GM23338 (cell line): ENCODE measurements around the gene ZNF234. TPM values are rescaled to one million over a fixed set of nuclear protein-coding genes. Genes with fewer than 3 reads are reported as not detected.
A peak's percentile ranks its signal among the peaks of the same experiment; 100 is the strongest.

Experiments
- ATAC-seq: fragments of 200-7000 bp; cut with Tn5 transposase; 3 replicates; pipeline ENCODE4 v1.9.1; 2020
- DNase-seq: peaks from one replicate; pipeline ENCODE4 v3.0.0-alpha.2; 2015; ENCODE audit warnings: low spot score
- H2AFZ ChIP-seq: fragments of 200-600 bp; sonication (generic); 2 replicates; pipeline ENCODE4 v1.8.0; 2016; ENCODE audit warnings: antibody characterized with exemption, mild to moderate bottlenecking, moderate library complexity
- H3F3A ChIP-seq: fragments of 200-600 bp; sonication (generic); replicated peaks from 2 replicates; pipeline ENCODE4 v1.8.0; 2017; ENCODE audit warnings: antibody characterized with exemption, mixed run types, low read depth
- H3K27ac ChIP-seq: fragments of 200-600 bp; sonication (generic); 2 replicates; pipeline ENCODE4 v1.6.1; 2016; ENCODE audit warnings: low read depth
- H3K27me3 ChIP-seq: fragments of 200-600 bp; sonication (generic); 2 replicates; pipeline ENCODE4 v1.8.0; 2016; ENCODE audit warnings: mild to moderate bottlenecking, mixed run types, moderate library complexity; ENCODE audit not compliant: insufficient read depth
- H3K36me3 ChIP-seq: fragments of 200-600 bp; sonication (generic); 2 replicates; pipeline ENCODE4 v1.8.0; 2016; ENCODE audit warnings: mild to moderate bottlenecking; ENCODE audit not compliant: insufficient read depth
- H3K4me1 ChIP-seq: fragments of 200-600 bp; sonication (generic); 2 replicates; pipeline ENCODE4 v1.8.0; 2016; ENCODE audit warnings: mild to moderate bottlenecking, moderate library complexity; ENCODE audit not compliant: insufficient read depth
- H3K4me2 ChIP-seq: fragments of 200-600 bp; sonication (generic); 2 replicates; pipeline ENCODE4 v1.7.1; 2017; ENCODE audit warnings: mixed run types
- H3K4me3 ChIP-seq: fragments of 200-600 bp; sonication (generic); 2 replicates; pipeline ENCODE4 v1.6.1; 2016; ENCODE audit warnings: mixed run types
- H3K79me2 ChIP-seq: fragments of 200-600 bp; sonication (generic); replicated peaks from 2 replicates; pipeline ENCODE4 v1.8.0; 2017; ENCODE audit warnings: mild to moderate bottlenecking; ENCODE audit not compliant: insufficient read depth
- H3K9me2 ChIP-seq: fragments of 200-600 bp; sonication (generic); 2 replicates; pipeline ENCODE4 v1.8.0; 2017; ENCODE audit not compliant: insufficient read depth
- H4K20me1 ChIP-seq: fragments of 200-600 bp; sonication (generic); replicated peaks from 2 replicates; pipeline ENCODE4 v1.8.0; 2017; ENCODE audit warnings: mild to moderate bottlenecking; ENCODE audit not compliant: insufficient read depth
- H3K27ac Mint-ChIP-seq: 2 replicates; pipeline ENCODE4 v1.8.0; 2020; ENCODE audit warnings: inconsistent platforms, mild to moderate bottlenecking, moderate library complexity, mixed read lengths
- H3K27me3 Mint-ChIP-seq: 3 replicates; pipeline ENCODE4 v1.8.0; 2022; ENCODE audit warnings: low read depth, mild to moderate bottlenecking, moderate library complexity, mixed read lengths, inconsistent platforms; ENCODE audit not compliant: insufficient read depth, poor library complexity
- H3K36me3 Mint-ChIP-seq: 3 replicates; pipeline ENCODE4 v1.8.0; 2021; ENCODE audit warnings: low read depth, mild to moderate bottlenecking, inconsistent platforms, moderate library complexity, mixed read lengths
- H3K4me1 Mint-ChIP-seq: 3 replicates; pipeline ENCODE4 v1.8.0; 2020; ENCODE audit warnings: mild to moderate bottlenecking, inconsistent platforms, mixed read lengths
- H3K4me3 Mint-ChIP-seq: 3 replicates; pipeline ENCODE4 v1.8.0; 2021; ENCODE audit warnings: moderate library complexity, mild to moderate bottlenecking, inconsistent platforms, mixed read lengths
- H3K9me3 Mint-ChIP-seq: 3 replicates; pipeline ENCODE4 v1.8.0; 2020; ENCODE audit warnings: moderate library complexity, mild to moderate bottlenecking, inconsistent platforms, mixed read lengths
- CREB1 ChIP-seq: fragments of 250-450 bp; sonication (Bioruptor Pico); IDR thresholded peaks from 2 replicates; pipeline ENCODE4 v1.5.0; 2020; ENCODE audit warnings: low read depth, mild to moderate bottlenecking, moderate library complexity
- EZH2 ChIP-seq: fragments of 200-600 bp; sonication (generic); IDR thresholded peaks from one replicate; pipeline ENCODE4 v1.8.0; 2017; ENCODE audit warnings: antibody characterized with exemption, mild to moderate bottlenecking, low read depth; ENCODE audit not compliant: unreplicated experiment
- JUNB ChIP-seq: IDR thresholded peaks from one replicate; pipeline ENCODE4 v1.6.1; 2016; ENCODE audit warnings: antibody characterized with exemption; ENCODE audit not compliant: unreplicated experiment
- NANOG ChIP-seq: IDR thresholded peaks from 2 replicates; pipeline ENCODE4 v1.6.1; 2016; ENCODE audit warnings: antibody characterized with exemption, borderline replicate concordance
- POLR2AphosphoS5 ChIP-seq: IDR thresholded peaks from 2 replicates; pipeline ENCODE4 v1.6.1; 2016; ENCODE audit warnings: antibody characterized with exemption, low read depth
- ZNF331 ChIP-seq: fragments of 250-450 bp; sonication (Bioruptor Pico); IDR thresholded peaks from 2 replicates; pipeline ENCODE4 v1.5.0; 2020; ENCODE audit warnings: low read depth, mild to moderate bottlenecking, moderate library complexity
- polyA plus RNA-seq: library from polyadenylated mRNA; unstranded; fragments of >200 nt; fragmentation: Nextera tagmentation; extraction: Ambion mirVana; gene quantifications from 2 replicates; pipeline ENCODE4 v1.2.1, GENCODE V29; 2016
- total RNA-seq: library from RNA; depleted of rRNA; stranded (reverse); fragments of >200 nt; shearing (Covaris generic); gene quantifications from 2 replicates; pipeline ENCODE4 v1.2.3, GENCODE V29; 2014
- TF ChIP-seq, protein P1 (sequence below): IDR thresholded peaks from one replicate; pipeline ENCODE4 v1.6.1; 2018; ENCODE audit warnings: antibody characterized with exemption; ENCODE audit not compliant: unreplicated experiment
- TF ChIP-seq, protein P2 (sequence below), 2 experiments: fragments of 200-600 bp in 1 of 2; sonication (generic) in 1 of 2; conservative IDR thresholded peaks; 2 replicates each; pipeline versions ENCODE4 v1.5.1 to v1.6.1; 2016 to 2017; ENCODE audit warnings: antibody characterized with exemption in 2 of 2, low read depth in 2 of 2, mild to moderate bottlenecking in 2 of 2, moderate library complexity in 1 of 2
- TF ChIP-seq, protein P3 (sequence below): IDR thresholded peaks from 2 replicates; pipeline ENCODE4 v1.6.1; 2016; ENCODE audit warnings: antibody characterized with exemption

The ZNF234 gene
- total and polyA plus RNA-seq, 2 experiments from 2014 or later = 3.7 to 8.3 TPM

DNA sequence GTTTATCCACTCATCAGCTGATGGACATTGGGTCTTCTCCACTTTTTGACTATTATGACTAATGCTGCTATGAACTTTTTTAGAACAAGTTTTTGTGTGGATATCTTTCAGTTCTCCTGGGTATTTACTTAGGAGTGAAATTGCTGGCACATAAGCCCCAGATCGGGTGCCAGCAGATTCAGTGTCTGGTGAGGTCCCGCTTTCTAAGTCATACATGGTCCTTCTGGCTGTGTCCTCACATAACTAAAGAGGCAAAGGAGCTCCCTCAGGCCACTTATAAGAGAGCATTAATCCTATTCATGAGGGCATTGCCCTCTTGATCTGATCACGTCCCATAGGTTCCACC is 22.9 kb downstream of the ZNF234 start:
- Mint-ChIP-seq H3K36me3 (peaks cover 27% of the 10 kb centered on the region), H3K27ac (peak overlapping the region; percentile 69; the same call in 1 of the 2 replicates), H3K9me3 (peaks cover under 1% of the 10 kb centered on the region; the same call in 2 of the 3 replicates), H3K4me1 (peaks cover 7% of the 10 kb centered on the region; the same call in 2 of the 3 replicates), H3K27me3 (peaks cover 3% of the 10 kb centered on the region), H3K4me3 (peak overlapping the region; percentile 99)
- ATAC-seq (peak; percentile 4; the same call in 2 of the 3 replicates), DNase-seq (no peak)
- Histone ChIP-seq H3K27me3 (no peaks in the 10 kb centered on the region), H3K79me2 (peaks cover 38% of the 10 kb centered on the region), H3F3A (no peaks in the 10 kb centered on the region), H3K36me3 (0 out of 2 replicates have a peak, but pooled peaks cover 15% of the 10 kb centered on the region), H2AFZ (0 out of 2 replicates have a peak overlapping the region, but pooled peaks have one; percentile 28), H4K20me1 (no peaks in the 10 kb centered on the region), H3K9me2 (no peaks in the 10 kb centered on the region), H3K27ac (no peak overlapping the region), H3K4me1 (peaks cover 10% of the 10 kb centered on the region), H3K4me3 (peak overlapping the region; percentile 62), H3K4me2 (peak overlapping the region; percentile 72)
- TF ChIP-seq ZNF331 (CRISPR knock-in tag) (no peak), EZH2 (no peak), NANOG (no peak), JUNB (no peak)
- TF ChIP-seq, protein P1, sequence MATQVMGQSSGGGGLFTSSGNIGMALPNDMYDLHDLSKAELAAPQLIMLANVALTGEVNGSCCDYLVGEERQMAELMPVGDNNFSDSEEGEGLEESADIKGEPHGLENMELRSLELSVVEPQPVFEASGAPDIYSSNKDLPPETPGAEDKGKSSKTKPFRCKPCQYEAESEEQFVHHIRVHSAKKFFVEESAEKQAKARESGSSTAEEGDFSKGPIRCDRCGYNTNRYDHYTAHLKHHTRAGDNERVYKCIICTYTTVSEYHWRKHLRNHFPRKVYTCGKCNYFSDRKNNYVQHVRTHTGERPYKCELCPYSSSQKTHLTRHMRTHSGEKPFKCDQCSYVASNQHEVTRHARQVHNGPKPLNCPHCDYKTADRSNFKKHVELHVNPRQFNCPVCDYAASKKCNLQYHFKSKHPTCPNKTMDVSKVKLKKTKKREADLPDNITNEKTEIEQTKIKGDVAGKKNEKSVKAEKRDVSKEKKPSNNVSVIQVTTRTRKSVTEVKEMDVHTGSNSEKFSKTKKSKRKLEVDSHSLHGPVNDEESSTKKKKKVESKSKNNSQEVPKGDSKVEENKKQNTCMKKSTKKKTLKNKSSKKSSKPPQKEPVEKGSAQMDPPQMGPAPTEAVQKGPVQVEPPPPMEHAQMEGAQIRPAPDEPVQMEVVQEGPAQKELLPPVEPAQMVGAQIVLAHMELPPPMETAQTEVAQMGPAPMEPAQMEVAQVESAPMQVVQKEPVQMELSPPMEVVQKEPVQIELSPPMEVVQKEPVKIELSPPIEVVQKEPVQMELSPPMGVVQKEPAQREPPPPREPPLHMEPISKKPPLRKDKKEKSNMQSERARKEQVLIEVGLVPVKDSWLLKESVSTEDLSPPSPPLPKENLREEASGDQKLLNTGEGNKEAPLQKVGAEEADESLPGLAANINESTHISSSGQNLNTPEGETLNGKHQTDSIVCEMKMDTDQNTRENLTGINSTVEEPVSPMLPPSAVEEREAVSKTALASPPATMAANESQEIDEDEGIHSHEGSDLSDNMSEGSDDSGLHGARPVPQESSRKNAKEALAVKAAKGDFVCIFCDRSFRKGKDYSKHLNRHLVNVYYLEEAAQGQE = no peak

DNA sequence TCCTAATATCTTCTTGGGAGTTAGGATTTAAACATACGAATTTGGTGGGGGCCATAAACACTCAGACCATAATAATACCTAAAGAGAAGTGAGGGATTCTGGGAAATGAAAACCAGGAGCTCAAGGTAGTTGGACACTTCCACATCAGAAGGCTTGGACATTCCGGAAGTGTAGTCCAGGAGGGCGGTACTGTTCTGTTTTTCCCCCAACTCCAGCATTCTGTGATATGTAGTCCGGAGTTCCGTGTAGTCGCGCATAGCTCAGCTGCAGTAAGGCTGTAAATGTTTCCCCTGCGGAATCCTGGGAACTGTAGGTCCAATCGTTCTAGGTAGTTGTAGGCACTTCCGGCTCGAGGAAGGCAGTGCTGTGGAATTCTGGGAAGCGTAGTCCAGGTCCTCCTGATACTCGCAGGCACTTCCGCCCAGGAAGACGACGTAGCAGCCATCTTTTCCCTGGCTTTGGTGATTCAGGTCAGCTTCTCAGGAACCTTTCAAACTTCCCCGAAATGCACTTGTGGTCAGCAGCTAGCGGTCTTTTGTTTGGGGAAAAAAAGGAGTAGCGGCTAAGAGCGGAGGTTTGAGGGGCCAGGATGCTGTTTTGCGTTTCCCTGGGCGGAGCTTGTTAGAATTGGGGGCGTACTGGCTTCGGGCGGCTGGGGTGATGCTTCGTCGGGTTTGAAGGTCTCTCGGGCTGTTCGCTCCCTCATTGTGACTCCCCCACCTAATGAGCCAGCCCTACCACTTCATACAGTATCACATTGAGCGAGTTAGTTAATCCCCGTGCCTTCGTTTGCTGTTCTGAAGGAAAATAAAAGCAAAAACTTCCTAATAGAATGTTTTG is 23.5 kb downstream of the ZNF234 start, which contains the start of gene ZNF226:
Gene ZNF226, plus strand, starts transcription at position 428 of the 840 bp plus-strand sequence. CDS start 4,981 bp downstream, outside the sequence.
- Histone ChIP-seq H3K4me2 (peak within 1 kb of the TSS; percentile 85), H3K4me1 (peaks cover 10% of the 10 kb centered on the region), H2AFZ (peak within 1 kb of the TSS; percentile 28), H3K27ac (peak within 1 kb of the TSS; percentile 67), H3K79me2 (peaks cover 41% of the 10 kb centered on the region), H3K27me3 (no peaks in the 10 kb centered on the region), H3K4me3 (peak within 1 kb of the TSS; percentile 62), H4K20me1 (no peaks in the 10 kb centered on the region), H3K9me2 (no peaks in the 10 kb centered on the region), H3F3A (no peaks in the 10 kb centered on the region), H3K36me3 (0 out of 2 replicates have a peak, but pooled peaks cover 15% of the 10 kb centered on the region)
- peak; percentile 99 for DNase-seq
- peak within 1 kb of the TSS; percentile 98 for H3K27ac Mint-ChIP-seq
- TF ChIP-seq, protein P2, sequence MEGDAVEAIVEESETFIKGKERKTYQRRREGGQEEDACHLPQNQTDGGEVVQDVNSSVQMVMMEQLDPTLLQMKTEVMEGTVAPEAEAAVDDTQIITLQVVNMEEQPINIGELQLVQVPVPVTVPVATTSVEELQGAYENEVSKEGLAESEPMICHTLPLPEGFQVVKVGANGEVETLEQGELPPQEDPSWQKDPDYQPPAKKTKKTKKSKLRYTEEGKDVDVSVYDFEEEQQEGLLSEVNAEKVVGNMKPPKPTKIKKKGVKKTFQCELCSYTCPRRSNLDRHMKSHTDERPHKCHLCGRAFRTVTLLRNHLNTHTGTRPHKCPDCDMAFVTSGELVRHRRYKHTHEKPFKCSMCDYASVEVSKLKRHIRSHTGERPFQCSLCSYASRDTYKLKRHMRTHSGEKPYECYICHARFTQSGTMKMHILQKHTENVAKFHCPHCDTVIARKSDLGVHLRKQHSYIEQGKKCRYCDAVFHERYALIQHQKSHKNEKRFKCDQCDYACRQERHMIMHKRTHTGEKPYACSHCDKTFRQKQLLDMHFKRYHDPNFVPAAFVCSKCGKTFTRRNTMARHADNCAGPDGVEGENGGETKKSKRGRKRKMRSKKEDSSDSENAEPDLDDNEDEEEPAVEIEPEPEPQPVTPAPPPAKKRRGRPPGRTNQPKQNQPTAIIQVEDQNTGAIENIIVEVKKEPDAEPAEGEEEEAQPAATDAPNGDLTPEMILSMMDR (conservative IDR thresholded peaks at IDR 0.05; ENCODE audit: low read depth in 2 of 2) = no peak
- TF ChIP-seq CREB1 (CRISPR knock-in tag) = peak; percentile 63
- TF ChIP-seq, protein P1 = no peak
- TF ChIP-seq POLR2AphosphoS5 = peak; percentile 77
- TF ChIP-seq, protein P3, sequence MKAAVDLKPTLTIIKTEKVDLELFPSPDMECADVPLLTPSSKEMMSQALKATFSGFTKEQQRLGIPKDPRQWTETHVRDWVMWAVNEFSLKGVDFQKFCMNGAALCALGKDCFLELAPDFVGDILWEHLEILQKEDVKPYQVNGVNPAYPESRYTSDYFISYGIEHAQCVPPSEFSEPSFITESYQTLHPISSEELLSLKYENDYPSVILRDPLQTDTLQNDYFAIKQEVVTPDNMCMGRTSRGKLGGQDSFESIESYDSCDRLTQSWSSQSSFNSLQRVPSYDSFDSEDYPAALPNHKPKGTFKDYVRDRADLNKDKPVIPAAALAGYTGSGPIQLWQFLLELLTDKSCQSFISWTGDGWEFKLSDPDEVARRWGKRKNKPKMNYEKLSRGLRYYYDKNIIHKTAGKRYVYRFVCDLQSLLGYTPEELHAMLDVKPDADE = peak; percentile 99
- peaks cover 7% of the 10 kb centered on the region; the same call in 2 of the 3 replicates for H3K4me1 Mint-ChIP-seq
- peaks cover 30% of the 10 kb centered on the region for H3K36me3 Mint-ChIP-seq
- H3K4me3 Mint-ChIP-seq = peak within 1 kb of the TSS; percentile 99
- ATAC-seq = peak; percentile 99
- H3K27me3 Mint-ChIP-seq = peaks cover 3% of the 10 kb centered on the region
- H3K9me3 Mint-ChIP-seq = no peaks in the 10 kb centered on the region; the same call in 2 of the 3 replicates
